Psoas muscle (tissue), 8 donors: ENCODE data around the gene RNF41. TPM values are rescaled to one million over a fixed set of nuclear protein-coding genes. Genes with fewer than 3 reads are reported as not detected.

Source experiments
- ATAC-seq, 4 donors: fragments of 200-7000 bp; cut with Tn5 transposase; one replicate each; pipeline ENCODE4 v1.9.1; 2020; ENCODE audit warnings: moderate library complexity in 3 of 4, mild to moderate bottlenecking in 2 of 4
- DNase-seq, 2 donors: peaks; one replicate each; pipeline ENCODE4 v3.0.0-alpha.2; 2020
- H3K27ac ChIP-seq: fragments of 200-600 bp; one replicate; pipeline ENCODE4 v1.8.0; 2022
- H3K27me3 ChIP-seq, 3 donors: fragments of 200-600 bp in 1 of 3; one replicate each; pipeline versions ENCODE4 v1.6.1 to v1.8.0; 2013 to 2022; ENCODE audit warnings: low read length in 2 of 3, mild to moderate bottlenecking in 2 of 3, moderate library complexity in 1 of 3; ENCODE audit not compliant: insufficient read depth in 3 of 3
- H3K36me3 ChIP-seq, 2 donors: fragments of 200-600 bp in 1 of 2; one replicate each; pipeline versions ENCODE4 v1.6.1 to v1.8.0; 2013 to 2022; ENCODE audit warnings: low read depth in 1 of 2, mild to moderate bottlenecking in 1 of 2, moderate library complexity in 1 of 2; ENCODE audit not compliant: insufficient read depth in 1 of 2
- H3K4me1 ChIP-seq: fragments of 200-600 bp; one replicate; pipeline ENCODE4 v1.8.0; 2022
- H3K4me3 ChIP-seq: fragments of 200-600 bp; one replicate; pipeline ENCODE4 v1.8.0; 2022; ENCODE audit warnings: mild to moderate bottlenecking
- H3K9me3 ChIP-seq: fragments of 200-600 bp; one replicate; pipeline ENCODE4 v1.8.0; 2022
- CTCF ChIP-seq: fragments of 200-600 bp; IDR thresholded peaks from one replicate; pipeline ENCODE4 v1.8.0; 2022; ENCODE audit warnings: antibody characterized with exemption
- WGBS, 3 donors: extraction: QIAGEN DNeasy Blood & Tissue Kit; methylation state at CpG; one replicate each; pipeline versions ENCODE4 v1.1.6 to v1.1.7; 2013; 5-methylcytosine and 5-hydroxymethylcytosine counted together
- intact Hi-C, 2 donors: fragments of 100-400 bp; cut with DNase I; formaldehyde crosslinking; loops; one replicate each; pipeline versions ENCODE4 v1.11.0 to v1.14.2; 2022
- polyA plus RNA-seq, 3 donors: library from polyadenylated mRNA; stranded (reverse); fragments of 200-250 nt; gene quantifications; one replicate each; pipeline ENCODE4 v1.2.3, GENCODE V29; 2013
- total RNA-seq, 4 donors: library from RNA; stranded (reverse); fragmentation: NEBNext Ultra II Directional in 2 of 4; extraction: Animal tissue kit (Norgen Biotek cat#: 25700) in 2 of 4; gene quantifications; one replicate each; pipeline versions ENCODE4 v1.2.1 to v1.2.4, GENCODE V29; 2021 to 2023
- donor health status: healthy with polysubstance abuse.
- donor health status: DM: no; HTN: no; CAD: no; lungs with moderate emphysema.
- donor health status: Bipolar disorder and iron deficiency.
- donor health status: healthy.
- donor health status: DM: yes; HTN: yes; CAD: no.
- donor health status: DM: no; HTN: no; CAD: no.
- donor health status: DM: no; HTN: no; CAD: no.
- donor health status: DM: yes; HTN: yes; CAD: no.

Gene RNF41
- total and polyA plus RNA-seq, 7 donors = 21.9 to 54.9 (median 28.1) TPM

GRCh38 chr12:56189099-56189917 lies 32.4 kb downstream of the RNF41 start, which contains the start of gene SMARCC2:
Gene SMARCC2 (minus strand): TSS chr12:56189483. CDS start chr12:56189461, 22 bp downstream.
- TF ChIP-seq CTCF = peak; percentile 83
- WGBS, 3 donors = 0 to 1% (median 1%) methylated on average over 51 to 91 of the region's 93 CpGs
- intact Hi-C loops = loop anchor here (2.0 to 5.0 kb wide), 4 partner anchors 29 to 69 kb away; partner anchors contain the start of genes MYL6B (in 1 of the 2), NABP2 (in 1 of the 2) and RNF41 (in 1 of the 2)
- Histone ChIP-seq H3K4me1 (peaks cover 18% of the 10 kb centered on the region), H3K27ac (peak within 1 kb of the TSS; percentile 91), H3K9me3 (no peaks in the 10 kb centered on the region), H3K4me3 (peak within 1 kb of the TSS; percentile 83), H3K36me3 (peaks cover 11 to 39% of the 10 kb centered on the region in 2 donors), H3K27me3 (no peaks in the 10 kb centered on the region)
- ATAC-seq (peak; percentile 87 to 91 (median 90)), DNase-seq (peak; percentile 88 to 95)

GRCh38 chr12:56188778-56189098 lies 33.0 kb downstream of the RNF41 start:
- intact Hi-C loops = loop anchor here (1.0 to 5.0 kb wide), 5 partner anchors 28 to 68 kb away; partner anchors contain the start of genes MYL6B (in 1 of the 2), NABP2 (in 1 of the 2) and RNF41 (in 1 of the 2)
- H3K4me3 ChIP-seq = peak overlapping the region; percentile 83
- H3K4me1 ChIP-seq = peaks cover 18% of the 10 kb centered on the region
- H3K27me3 ChIP-seq = no peaks in the 10 kb centered on the region
- peak in 2 of 4 donors; percentile 1 to 3 for ATAC-seq
- DNase-seq = no peak
- peaks cover 15 to 44% of the 10 kb centered on the region in 2 donors for H3K36me3 ChIP-seq
- H3K9me3 ChIP-seq = no peaks in the 10 kb centered on the region
- no peak for TF ChIP-seq CTCF
- 0 to 2% (median 1%) methylated on average over 8 to 17 of the region's 17 CpGs for WGBS, 3 donors
- H3K27ac ChIP-seq = peak overlapping the region; percentile 80

- Histone ChIP-seq H3K27ac (peak overlapping the region; percentile 80), H3K9me3 (no peaks in the 10 kb centered on the region), H3K4me3 (peak overlapping the region; percentile 83), H3K27me3 (no peaks in the 10 kb centered on the region), H3K36me3 (peaks cover 18 to 49% of the 10 kb centered on the region in 2 donors), H3K4me1 (peaks cover 18% of the 10 kb centered on the region)
- 9 to 17% (median 10%) methylated on average over 10 of the region's 10 CpGs for WGBS, 3 donors
- DNase-seq (no peak), ATAC-seq (no peak)
- intact Hi-C loops = loop anchor here (1.0 to 5.0 kb wide), 5 partner anchors 27 to 67 kb away; partner anchors contain the start of genes MYL6B (in 1 of the 2), NABP2 (in 1 of the 2) and RNF41 (in 1 of the 2)
- no peak for TF ChIP-seq CTCF
Observed at GRCh38 chr12:56188131-56188777, 33.5 kb downstream of the RNF41 start.

DNA sequence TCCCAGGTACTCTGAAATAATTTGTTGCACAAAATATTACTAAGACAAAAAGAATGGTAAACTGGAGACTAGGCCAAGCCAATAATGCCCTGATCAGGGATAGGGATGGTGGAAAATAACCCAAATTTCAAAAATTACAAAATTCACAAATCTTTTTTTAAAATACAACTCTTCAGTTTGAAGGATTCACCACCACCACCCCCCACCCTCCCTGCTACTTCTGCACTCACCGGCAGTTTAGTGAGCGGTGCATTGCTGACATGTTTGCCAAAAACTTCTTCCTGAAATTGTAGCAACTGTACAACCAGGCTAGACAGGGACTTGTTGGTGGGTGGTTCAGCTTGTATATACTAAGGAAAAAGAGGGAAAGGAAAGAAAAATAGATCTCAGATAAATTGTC lies 34.8 kb downstream of the RNF41 start:
- H3K27me3 ChIP-seq = no peaks in the 10 kb centered on the region
- peaks cover 18% of the 10 kb centered on the region for H3K4me1 ChIP-seq
- peaks cover 18 to 62% of the 10 kb centered on the region in 2 donors for H3K36me3 ChIP-seq
- TF ChIP-seq CTCF = no peak
- no peak for DNase-seq
- no peak overlapping the region for H3K27ac ChIP-seq
- ATAC-seq = no peak
- 42 to 49% (median 43%) methylated on average over 2 of the region's 2 CpGs for WGBS, 3 donors
- H3K4me3 ChIP-seq = peak overlapping the region; percentile 83
- intact Hi-C loops = loop anchor here in 1 of 2 donors (5.0 kb wide), 1 partner anchor 35 kb away; the partner anchor contains the start of genes NABP2 and RNF41
- no peaks in the 10 kb centered on the region for H3K9me3 ChIP-seq
